Lower lobe of right lung (tissue), 2 donors: ENCODE measurements around the gene ECT2. TPM values are rescaled to one million over a fixed set of nuclear protein-coding genes. Genes with fewer than 3 reads are reported as not detected.

Experiments
- ATAC-seq, 2 donors: fragments of 200-7000 bp; cut with Tn5 transposase; one replicate each; pipeline ENCODE4 v1.9.1; 2020 to 2022; ENCODE audit warnings: mild to moderate bottlenecking in 2 of 2, moderate library complexity in 2 of 2
- DNase-seq: peaks from one replicate; pipeline ENCODE4 v3.0.0-alpha.2; 2020
- H3K27ac ChIP-seq: fragments of 200-600 bp; one replicate; pipeline ENCODE4 v1.8.0; 2022
- H3K27me3 ChIP-seq: fragments of 200-600 bp; one replicate; pipeline ENCODE4 v1.8.0; 2022; ENCODE audit warnings: low read depth
- H3K36me3 ChIP-seq: fragments of 200-600 bp; one replicate; pipeline ENCODE4 v1.8.0; 2022; ENCODE audit warnings: mild to moderate bottlenecking
- H3K4me1 ChIP-seq: fragments of 200-600 bp; one replicate; pipeline ENCODE4 v1.8.0; 2022
- H3K4me3 ChIP-seq: fragments of 200-600 bp; one replicate; pipeline ENCODE4 v1.8.0; 2022; ENCODE audit warnings: mild to moderate bottlenecking
- H3K9me3 ChIP-seq: fragments of 200-600 bp; one replicate; pipeline ENCODE4 v1.8.0; 2022
- intact Hi-C: fragments of 100-400 bp; cut with DNase I; formaldehyde crosslinking; loops from one replicate; pipeline ENCODE4 v1.11.0; 2022
- total RNA-seq: library from RNA; stranded (reverse); fragmentation: NEBNext Ultra II Directional; extraction: Animal tissue kit (Norgen Biotek cat#: 25700); gene quantifications from one replicate; pipeline ENCODE4 v1.2.1, GENCODE V29; 2021
- TF ChIP-seq, protein P1 (sequence below): fragments of 200-600 bp; IDR thresholded peaks from one replicate; pipeline ENCODE4 v1.8.0; 2022; ENCODE audit warnings: antibody characterized with exemption, mild to moderate bottlenecking
- donor health status: DM: no; HTN: yes; CAD: no; lungs with severe emphysema.

Gene ECT2
- total RNA-seq, 1 donor from 2014 or later = 14.1 TPM

DNA sequence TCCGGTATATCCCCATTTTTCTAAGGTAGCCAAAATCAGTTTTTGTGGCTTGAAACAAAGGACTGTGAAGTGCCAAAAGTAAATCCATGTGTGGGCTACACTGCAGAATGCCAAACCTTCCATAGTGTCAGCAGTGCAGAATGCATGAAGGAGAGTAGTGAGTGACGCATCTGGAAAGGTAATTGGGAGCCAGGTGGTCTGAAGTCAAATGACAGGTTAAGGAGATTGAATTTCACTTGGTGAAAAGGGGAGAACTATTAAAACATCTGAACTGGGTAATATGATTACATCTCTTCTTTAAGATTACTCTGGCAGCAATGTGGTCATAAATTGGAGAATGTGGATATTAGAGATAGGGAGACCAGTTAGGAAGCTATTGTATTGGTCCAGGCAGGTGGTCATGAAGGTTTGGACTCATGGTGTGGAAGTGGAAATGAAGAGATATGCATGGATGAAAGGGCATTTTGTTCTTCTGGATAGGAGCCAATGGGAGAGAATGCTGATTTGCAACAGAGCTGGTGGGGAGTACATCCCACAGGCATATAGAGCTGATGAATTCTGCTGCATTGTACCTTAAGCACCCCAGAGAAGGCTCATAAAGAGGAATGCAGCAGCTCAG, 118.2 kb downstream of the ECT2 start:
- DNase-seq = no peak
- intact Hi-C loops = no loop called here

DNA sequence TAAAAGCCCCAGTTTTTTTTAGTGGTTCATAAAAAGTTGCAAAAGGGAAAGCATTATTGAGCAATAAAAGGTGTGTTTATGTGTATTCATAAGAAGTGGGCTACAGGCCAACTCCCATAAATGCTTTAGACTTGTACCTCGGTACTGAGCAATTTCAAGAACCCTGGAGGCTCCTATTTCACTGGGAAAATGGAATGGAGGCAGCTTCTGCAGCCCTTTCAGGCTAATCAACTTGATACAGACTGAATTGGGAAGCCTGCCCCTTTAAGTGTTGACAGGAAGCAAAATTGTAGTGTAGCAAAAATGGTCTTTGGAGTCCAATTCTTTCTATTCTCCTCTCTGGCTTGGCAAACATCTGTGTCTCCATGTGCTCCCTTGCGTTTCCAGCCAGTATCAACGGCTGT, 118.8 kb downstream of the ECT2 start:
- TF ChIP-seq, protein P1, sequence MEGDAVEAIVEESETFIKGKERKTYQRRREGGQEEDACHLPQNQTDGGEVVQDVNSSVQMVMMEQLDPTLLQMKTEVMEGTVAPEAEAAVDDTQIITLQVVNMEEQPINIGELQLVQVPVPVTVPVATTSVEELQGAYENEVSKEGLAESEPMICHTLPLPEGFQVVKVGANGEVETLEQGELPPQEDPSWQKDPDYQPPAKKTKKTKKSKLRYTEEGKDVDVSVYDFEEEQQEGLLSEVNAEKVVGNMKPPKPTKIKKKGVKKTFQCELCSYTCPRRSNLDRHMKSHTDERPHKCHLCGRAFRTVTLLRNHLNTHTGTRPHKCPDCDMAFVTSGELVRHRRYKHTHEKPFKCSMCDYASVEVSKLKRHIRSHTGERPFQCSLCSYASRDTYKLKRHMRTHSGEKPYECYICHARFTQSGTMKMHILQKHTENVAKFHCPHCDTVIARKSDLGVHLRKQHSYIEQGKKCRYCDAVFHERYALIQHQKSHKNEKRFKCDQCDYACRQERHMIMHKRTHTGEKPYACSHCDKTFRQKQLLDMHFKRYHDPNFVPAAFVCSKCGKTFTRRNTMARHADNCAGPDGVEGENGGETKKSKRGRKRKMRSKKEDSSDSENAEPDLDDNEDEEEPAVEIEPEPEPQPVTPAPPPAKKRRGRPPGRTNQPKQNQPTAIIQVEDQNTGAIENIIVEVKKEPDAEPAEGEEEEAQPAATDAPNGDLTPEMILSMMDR = no peak
- H3K36me3 ChIP-seq = no peaks in the 10 kb centered on the region
- peak; percentile 51 to 75 for ATAC-seq
- H3K4me3 ChIP-seq = no peak overlapping the region
- H3K4me1 ChIP-seq = no peaks in the 10 kb centered on the region
- intact Hi-C loops = no loop called here
- no peaks in the 10 kb centered on the region for H3K9me3 ChIP-seq
- DNase-seq = no peak
- H3K27ac ChIP-seq = no peak overlapping the region
- no peaks in the 10 kb centered on the region for H3K27me3 ChIP-seq

More for the DNA sequence above, 118.2 kb downstream of the ECT2 start:
- Histone ChIP-seq H3K9me3 (no peaks in the 10 kb centered on the region), H3K27me3 (no peaks in the 10 kb centered on the region), H3K4me3 (no peak overlapping the region), H3K4me1 (no peaks in the 10 kb centered on the region), H3K27ac (no peak overlapping the region), H3K36me3 (no peaks in the 10 kb centered on the region)
- TF ChIP-seq, protein P1 = no peak
- no peak for ATAC-seq

DNA sequence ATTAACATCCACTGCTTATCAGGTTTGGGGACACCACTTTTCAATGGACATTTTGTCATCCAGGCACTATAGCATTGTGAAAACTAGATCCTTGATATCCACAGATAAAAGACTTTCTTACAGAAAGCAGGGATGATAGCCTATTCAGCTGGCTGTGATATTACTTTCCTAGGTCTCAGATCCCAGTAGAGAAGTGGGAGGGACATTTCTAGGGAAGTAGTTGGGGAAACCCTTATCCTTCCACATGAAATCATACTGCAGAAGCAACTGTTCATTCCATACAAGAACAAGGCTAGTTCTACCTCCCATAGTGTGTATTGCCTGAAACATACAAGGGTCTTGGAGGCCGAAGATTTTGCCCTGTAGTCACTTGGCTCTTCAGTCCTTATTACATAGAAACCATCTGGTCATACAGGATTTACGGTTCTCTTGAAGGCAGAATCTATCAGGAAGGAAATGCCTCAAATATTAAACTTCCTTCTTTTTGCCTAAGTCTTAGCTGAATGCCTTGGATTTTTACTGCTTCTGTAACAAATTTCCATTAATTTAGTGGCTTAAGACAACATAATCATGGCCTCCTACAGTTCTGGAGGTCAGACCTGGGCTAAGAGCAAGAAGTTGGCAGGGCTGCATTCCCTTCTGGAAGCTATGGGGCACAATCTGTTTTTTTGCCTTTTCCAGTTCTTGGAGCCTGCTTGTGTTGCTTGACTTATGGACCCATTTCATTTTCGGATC, 119.4 kb downstream of the ECT2 start:
- ATAC-seq (no peak), DNase-seq (no peak)
- TF ChIP-seq, protein P1 = no peak
- H3K9me3 ChIP-seq = no peaks in the 10 kb centered on the region
- no peaks in the 10 kb centered on the region for H3K27me3 ChIP-seq
- H3K27ac ChIP-seq = no peak overlapping the region
- no peak overlapping the region for H3K4me3 ChIP-seq
- intact Hi-C loops = no loop called here
- no peaks in the 10 kb centered on the region for H3K36me3 ChIP-seq
- no peaks in the 10 kb centered on the region for H3K4me1 ChIP-seq

Other genes starting within 250 kb of the ECT2 start
- 168 TPM for gene TNFSF10, start 227.3 kb upstream of the ECT2 start, total RNA-seq
- gene NCEH1, start 39.7 kb upstream of the ECT2 start, total RNA-seq = 97.7 TPM